Smooth muscle cell of the brain vasculature (primary cell): Measurements from ENCODE around the gene GFOD1.
"Not testable (repeated sequence)": the region's sequence is repeated elsewhere in the genome, so short reads cannot be mapped to it uniquely, and the experiment has no call there.

Experiments used
- DNase-seq: peaks from one replicate; pipeline ENCODE4 v3.0.0-alpha.2; 2012; ENCODE audit warnings: low read depth, low spot score

Gene GFOD1

DNA sequence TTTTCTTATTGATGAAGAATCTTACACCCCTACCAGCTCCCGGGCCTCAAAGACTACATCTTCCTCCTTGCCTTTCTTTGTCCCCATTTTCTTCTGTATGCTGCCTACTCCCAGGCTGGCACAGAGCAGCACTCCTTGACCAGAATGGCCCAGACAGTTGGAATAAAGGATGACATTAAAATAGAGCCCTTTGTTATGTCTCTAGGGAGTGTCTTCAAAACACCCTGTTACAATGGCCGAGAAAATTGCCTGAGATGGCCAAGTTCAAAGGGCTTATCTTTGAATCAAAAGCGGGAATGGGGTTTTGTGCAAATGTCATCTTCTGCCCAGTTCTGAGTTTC lies 80.1 kb downstream of the GFOD1 start:
- DNase-seq = no peak

DNA sequence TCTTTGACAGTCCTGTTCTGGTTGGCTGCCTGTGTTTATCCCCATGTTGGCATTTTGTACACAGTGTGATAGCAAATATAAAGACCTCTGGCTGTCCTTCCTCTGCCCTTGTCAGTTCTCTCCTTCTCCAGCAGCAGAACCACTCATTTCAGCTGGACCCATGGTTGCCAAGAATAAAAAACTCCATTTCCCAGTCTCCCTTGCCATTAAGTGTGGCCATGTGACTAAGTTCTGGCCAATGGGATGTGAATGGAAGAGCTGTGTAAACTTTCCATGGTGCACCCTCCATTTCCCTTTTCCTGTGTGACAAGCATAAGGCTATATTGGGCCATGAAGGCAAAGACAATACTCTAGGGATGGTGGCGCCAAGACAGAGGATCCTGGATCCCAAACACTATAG lies 80.6 kb downstream of the GFOD1 start:
- no peak for DNase-seq

DNA sequence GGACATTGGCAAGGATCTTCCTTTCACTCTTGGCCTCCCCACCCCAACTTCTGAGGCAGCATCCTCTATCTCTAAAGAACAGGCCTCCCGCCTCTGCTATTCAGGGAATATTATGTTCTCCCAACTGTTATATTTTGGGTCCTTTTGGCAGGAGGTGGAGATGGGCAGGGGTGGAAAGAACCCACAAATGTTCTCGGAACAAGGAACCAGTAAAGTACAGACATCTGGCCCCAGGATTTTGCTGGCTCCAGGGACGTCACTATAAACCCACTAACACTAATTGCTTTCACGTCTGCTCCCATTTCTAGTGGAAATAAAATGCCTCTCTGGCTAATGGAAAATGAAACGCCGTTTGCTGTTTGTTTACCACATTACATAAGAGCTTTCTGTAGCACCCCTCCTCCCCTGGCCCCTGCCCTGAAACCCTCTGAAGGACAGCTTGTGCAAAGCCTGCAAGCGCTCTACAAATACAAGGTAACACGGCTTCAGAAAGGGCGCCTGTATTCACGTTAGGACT lies 81.4 kb downstream of the GFOD1 start:
- DNase-seq = no peak

DNA sequence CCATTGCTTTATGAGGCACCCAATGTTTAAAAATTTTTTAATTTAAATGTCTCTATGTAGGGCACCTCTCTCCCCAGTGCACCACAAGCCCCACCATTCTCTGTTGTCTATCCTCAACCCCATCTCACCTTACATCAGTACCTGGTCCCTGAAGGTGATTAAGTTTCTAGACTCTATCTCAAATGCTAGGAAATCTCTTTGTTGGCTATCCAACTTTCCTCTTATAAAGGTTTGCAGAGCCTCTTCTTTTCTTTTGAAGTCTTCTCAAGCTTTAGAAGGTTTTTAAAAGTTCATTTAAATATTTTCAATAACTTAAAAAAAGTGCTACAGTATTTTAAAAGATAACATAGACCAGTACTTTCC lies 82.5 kb downstream of the GFOD1 start:
- no peak for DNase-seq

DNA sequence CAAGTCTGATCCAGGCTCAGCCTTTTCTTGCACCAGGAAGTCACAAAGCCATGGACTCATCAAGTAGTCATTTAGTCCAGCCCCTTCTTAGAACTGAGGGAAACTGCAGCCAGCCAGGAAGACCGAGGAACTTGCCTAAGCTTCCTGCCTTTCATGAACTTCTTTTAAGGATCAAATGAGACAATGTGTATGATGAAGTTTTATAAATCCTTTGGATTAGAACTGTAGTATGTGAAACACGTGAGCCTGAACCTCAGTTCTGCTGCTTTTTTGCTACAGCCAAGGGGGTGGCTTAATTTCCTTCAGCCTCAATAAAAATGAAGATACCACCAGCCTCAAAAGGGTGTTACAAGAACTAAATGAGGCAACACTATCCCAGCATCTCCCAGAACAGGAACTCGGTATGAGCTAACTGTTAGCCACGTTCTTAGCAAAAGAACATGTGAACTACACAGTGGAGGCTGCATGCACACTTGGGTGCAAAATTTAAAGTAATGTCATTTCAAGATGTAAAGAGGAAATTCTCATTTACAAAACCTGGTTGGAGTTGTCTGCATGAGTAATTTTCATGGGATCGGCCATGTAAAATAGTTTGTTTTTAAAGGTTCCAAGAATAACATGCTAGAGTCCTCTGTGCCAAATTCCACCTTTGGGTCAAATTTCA lies 83.0 kb downstream of the GFOD1 start:
- no peak for DNase-seq

DNA sequence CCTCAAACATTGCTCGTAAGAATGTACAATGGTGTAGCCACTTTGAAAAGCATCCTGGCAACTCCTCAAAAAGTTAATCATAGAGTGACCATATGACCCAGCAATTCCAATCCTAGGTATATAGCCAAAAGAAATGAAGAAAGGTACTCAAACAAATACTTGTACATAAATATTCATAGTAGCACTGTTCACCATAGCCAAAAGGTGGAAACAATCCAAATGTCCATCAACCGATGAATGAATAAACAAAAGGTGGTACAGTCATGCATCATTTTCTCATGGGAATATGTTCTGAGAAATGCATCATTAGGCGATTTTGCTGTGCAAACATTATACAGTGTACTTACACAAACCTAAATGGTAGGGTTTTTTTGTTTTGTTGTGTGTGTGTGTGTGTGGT lies 84.7 kb downstream of the GFOD1 start:
- DNase-seq = no peak

DNA sequence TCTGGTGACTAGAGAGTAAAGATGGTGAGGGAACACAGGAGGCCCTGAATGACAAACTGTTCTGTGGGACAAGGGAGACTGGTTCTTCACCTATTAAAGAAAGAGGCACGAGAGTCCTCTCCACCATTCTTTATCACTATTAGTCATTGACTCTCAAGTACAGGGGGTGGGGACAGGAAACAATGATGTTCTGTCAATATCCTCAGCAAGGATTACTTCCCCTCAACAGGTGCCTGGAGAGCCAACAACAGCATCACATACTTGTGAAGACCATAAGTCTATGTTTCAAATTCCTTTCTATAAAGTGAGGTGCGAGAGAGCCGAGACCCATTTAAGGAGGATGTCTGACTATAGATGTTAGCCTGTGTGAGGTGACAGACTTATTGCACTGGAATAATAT lies 86.6 kb downstream of the GFOD1 start:
- DNase-seq = no peak

DNA sequence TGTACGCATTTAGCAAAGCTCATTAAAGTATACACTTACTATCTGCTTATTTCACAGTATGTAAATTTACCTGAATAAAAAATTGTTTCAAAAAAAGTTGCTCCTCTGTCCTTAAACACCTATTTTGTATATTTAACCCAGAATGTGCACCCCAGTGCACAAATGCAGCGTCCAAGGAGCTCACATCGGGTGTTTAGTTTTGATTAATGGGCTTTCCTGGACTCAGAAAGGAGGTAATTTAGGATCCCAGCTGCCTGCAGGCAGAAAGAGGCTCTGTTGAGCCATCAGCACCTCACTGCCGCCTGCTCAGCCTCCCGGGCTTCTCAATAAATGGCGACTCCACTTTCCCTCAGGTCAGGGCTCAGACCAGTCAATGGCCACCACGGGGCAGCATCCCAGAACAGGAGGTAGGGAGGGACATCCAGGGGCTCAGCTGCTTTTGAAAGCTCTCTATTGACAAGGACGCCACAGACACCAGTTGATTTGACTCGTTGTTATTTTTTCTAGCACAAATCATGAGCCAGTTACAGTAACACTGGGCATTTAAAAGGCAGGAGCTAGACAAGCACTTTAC lies 88.9 kb downstream of the GFOD1 start:
- no peak for DNase-seq

DNA sequence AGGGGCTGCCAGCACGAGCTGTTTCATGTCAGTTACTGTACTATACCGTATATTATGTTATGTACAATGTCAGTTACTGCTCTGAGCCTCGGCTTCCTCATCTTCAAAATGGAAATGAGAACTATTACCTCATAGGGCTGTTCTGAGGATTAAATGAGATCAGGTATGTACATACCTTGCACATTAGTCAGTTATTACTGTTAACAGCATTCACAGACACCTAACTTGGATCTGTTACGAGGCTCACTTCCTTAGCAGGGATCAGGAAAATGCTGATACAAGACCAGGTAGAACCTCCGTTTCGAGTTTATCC lies 89.4 kb downstream of the GFOD1 start:
- no peak for DNase-seq

DNA sequence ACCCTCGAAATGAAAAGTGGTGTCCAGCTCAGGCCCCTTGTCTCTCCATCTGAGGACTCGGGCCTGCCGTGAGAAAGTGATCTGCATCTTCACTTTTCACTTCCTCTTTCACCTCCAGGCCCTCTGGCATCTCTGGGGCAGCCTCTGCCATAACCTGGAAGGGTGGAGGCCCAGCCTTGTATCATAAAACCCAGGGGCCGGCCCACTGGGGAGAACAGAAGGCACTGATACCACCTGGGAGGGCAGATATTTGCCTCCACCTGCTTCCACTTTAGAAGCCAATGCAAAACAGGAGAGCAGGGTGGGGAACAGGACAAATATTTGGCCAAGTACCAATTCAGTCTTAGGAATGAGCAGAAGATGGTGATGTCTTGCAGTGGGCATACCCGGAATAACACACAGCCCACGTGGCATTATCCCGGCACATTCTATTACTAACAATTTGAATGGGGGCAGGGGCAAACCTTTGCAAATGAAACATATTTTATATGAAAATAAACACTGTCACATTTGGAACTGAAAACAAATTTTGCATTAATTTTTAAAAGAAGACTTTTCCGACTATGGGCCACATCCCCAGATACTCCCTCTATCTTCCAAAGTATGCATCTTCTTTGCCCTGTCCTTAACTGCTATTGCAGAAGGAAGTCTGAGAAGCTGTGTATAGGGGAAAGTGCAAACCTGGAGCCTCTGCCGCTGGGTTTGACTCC lies 89.9 kb downstream of the GFOD1 start:
- no peak for DNase-seq

DNA sequence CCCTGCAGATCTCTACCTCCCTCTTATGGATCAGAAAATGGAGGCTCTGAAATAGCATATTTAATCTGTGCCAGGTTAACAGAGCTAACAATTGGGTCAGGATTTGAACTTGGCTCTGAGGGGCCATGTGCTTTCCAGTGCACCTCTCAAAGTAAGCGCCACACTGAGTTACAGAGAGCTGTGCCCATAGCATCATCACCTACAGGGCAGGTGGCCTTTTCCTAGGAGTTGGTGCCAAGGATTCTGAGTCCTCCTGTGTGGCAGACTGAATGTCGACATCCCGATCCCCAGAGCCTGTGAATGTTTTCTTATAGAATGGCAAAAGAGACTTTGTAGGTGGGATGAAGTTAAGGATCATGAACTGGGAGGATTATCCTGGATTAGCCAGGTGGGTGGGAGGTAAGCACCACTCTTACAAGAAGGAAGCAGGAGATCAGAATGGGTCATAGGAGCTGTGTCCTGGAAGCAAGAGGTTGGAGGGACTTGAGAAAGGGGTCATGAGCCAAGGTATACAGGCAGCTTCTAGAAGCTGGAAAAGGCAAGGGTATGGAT lies 91.1 kb downstream of the GFOD1 start:
- no peak for DNase-seq

DNA sequence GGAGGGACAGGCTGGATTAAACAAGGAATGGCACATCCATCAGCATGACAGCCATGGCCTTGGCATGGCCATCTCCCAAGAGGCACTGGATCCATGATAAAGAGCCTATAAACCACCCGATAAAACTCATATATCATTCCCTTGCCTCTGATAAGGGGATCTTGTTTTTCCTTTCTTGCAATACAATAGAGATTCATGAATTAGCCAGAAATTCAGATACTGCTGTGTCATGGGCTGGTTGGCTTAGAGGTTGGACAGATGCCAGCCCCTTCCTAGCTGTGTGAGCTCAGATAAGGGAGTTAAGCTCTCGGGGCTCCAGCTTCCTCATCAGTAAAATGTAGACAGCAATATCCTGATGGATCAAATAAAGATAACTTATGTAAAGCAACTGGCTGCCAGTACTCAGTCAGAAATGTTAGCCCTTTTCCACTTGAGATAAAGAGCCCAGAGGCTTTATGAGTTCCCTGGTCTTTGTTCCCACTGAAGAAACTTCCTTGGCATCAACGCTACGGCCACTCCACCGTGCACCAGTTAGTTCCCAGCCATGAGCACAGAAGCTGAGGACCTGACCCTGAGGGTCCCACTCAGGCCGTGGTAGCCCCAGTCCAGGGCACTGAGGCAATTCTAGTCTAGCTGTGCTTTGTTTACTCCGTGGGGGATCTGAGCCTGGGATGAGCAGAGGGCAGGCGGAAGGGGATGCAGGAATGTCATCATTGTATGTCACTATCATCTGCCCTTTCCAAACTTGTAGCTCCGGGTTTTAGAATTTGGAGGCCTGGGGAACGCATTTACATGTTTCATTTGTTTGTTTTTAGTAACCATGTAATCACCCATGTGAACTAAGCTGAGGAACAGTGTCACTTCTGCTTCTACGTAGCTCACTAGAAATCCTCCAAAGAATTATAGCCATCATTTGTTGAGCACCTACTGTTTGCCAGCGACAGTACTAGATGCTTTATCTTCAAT lies 91.8 kb downstream of the GFOD1 start:
- DNase-seq = peak; percentile 24

DNA sequence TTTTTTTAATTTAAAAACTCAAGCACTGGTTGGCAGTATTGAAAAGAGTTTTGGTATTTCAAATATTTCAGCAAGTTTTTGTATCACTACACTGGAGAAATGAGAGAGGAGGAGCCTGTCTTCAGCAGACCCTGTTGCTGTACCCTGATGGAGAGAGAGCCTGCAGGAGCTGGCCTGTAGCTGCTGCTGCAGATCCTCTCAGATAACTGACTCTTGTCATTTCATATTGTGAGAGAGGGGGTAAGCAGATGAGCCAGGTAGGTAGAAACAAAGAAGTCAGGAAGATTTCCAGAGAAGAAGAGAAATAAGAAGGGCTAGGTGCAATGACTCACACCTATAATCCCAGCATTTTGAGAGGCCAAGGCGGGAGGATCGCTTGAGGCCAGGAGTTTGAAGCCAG lies 94.9 kb downstream of the GFOD1 start:
- DNase-seq = no peak

DNA sequence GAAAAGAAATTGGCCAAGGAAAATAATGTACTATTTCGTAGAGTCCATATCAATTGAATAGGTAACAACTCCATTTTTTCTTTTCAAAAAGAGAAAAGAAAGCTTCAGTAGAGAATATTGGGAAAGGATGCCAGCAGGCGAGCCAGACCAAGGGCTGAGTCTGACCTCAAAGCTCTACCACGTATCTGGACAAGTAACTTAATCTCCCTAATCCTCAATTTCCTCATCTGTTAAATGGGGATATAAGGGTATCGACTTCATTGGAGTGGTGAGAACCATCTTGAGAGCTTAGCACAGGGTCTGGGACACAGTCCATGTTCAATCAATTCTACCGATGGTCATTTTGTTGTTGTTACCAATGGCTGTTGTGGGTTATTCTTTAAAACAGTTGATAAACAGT lies 95.9 kb downstream of the GFOD1 start:
- DNase-seq = no peak

DNA sequence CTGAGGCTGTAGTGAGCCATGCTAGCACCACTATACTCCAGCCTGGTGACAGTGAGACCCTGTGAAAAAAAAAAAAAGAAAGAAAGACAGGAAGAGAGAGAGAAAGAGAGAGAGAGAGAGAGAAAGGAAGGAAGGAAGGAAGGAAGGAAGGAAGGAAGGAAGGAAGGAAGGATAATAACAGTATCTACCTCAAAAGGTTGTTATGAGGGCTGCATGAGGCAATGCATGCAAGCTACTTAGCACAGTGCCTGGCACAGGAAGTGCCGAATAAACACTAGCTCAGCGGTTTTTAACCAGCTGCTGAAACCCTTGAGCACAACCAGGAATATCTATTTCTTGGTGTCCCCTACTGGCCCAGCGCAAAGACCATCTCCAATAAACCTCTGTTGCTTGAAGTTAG lies 96.7 kb downstream of the GFOD1 start:
- no peak for DNase-seq

DNA sequence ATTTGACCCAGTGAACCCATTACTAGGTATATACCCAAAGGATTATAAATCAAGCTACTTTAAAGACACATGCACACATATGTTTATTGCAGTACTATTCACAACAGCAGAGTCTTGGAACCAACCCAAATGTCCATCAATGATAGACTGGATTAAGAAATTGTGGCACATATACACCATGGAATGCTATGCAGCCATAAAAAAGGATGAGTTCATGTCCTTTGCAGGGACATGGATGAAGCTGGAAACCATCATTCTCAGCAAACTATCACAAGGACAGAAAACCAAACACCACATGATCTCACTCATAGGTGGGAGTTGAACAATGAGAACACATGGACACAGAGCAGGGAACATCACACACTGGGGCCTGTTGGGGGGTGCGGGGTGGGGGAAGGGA lies 98.2 kb downstream of the GFOD1 start:
- DNase-seq = not testable (repeated sequence)

DNA sequence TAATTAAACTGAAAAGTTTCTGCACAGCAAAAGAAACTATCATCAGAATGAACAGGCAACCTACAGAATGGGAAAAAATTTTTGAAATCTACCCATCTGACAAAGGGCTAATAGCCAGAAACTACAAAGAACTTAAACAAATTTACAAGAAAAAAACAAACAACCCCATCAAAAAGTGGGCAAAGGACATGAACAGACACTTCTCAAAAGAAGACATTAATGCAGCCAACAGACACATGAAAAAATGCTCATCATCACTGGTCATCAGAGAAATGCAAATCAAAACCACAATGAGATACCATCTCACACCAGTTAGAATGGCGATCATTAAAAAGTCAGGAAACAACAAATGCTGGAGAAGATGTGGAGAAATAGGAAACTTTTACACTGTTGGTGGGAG lies 98.6 kb downstream of the GFOD1 start:
- not testable (repeated sequence) for DNase-seq

DNA sequence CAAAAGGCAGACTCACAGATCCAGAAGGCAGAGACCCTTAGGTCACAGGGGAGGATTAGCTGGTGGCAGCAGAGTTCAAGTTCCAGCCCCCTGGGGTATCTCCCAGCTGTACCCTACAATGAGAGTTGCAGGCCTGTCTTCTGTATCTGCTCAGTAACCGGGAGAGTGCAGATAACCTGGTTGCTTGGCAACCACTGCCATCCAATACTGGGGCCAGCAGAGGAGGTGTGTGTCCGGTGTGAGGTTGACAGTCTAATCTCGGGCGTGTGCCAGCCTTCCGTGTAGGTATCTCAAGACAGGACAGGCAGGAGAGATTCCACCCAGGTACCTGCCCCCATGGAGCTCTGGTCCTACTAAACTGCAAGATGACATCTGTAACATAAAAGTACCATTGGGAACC lies 102.4 kb downstream of the GFOD1 start:
- no peak for DNase-seq

DNA sequence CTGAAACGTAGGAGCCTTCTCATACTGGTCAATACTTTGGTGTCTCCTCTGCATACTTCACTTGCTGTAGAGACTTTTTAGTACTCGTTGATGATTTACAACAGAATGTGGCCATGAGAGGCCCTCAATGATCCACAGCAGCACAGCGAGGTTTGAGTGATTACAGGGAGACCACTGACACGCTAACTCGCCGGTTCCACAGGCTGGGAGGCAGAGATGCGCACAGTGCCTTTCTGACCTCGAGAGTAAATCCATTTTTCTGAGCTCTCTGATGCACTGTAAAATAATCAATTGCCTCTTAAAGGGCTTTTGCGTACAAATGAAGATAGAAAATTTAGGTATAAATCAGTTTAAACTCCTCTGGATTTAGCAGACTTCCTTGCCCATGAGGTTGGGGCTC lies 102.9 kb downstream of the GFOD1 start:
- no peak for DNase-seq

DNA sequence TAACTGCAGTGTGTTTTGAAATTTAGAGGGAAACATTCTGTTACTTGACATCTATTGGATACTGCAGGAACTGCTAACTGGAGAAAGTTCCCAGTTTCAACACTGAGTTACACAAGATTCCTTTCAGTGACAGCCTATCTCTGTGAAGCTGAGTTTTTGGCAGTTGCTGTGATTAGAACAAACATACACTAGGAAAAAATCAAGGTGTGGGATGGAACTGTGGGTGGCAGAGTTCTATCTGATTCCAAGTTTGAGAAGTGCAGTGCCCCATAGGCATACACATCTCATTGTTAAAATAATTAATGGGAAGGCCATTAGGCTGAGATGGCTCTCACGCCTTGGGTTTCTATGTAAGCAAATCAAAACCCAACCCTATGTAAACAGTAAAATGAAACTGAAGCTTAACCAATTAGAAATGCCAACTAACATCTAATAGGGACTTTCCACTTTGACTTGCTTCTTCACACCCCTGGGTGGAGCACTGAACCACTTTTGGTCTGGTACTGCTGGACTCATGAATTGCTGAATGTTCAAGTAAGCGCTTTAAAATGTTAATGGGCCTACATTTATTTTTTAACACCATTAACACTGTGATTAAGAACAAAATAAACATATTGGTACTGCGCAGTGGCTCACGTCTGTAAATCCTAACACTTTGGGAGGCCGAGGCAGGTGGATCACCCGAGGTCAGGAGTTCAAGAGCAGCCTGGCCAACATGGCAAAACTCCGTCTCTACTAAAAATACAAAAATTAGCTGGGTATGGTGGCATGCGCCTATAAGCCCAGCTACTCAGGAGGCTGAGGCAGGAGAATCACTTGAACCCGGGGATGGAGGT lies 103.9 kb downstream of the GFOD1 start:
- no peak for DNase-seq

DNA sequence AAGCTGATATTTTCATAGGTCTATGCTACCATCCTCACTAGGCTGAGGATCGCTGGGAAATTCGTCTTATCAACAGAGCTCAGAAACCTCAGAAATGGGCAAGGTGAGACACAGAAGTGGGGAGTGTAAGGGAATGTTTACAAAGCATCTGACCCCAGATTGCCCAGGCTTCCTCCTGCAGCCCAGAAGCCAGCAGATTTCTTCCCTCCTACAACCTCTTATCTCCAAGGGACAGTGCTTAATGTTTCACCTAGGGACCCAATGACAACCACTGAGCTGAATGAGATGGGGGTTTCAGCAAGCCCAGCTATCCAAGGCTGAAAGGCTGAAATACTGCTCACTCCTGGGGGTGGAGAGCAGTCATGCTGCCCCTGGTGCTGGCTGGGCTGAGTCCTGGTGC lies 106.6 kb downstream of the GFOD1 start:
- DNase-seq = no peak
